Measurements from ENCODE around the gene EXOSC6. TPM values are rescaled to one million over a fixed set of nuclear protein-coding genes. Genes with fewer than 3 reads are reported as not detected.
"Not testable (repeated sequence)": the region's sequence is repeated elsewhere in the genome, so short reads cannot be mapped to it uniquely, and the experiment has no call there.

EXOSC6 gene
- total RNA-seq, 2 experiments from 2014 or later, result 38.7 to 39.4 TPM

GRCh38 chr16:70206382-70206781 lies 45.4 kb downstream of the EXOSC6 start:
- CTCF ChIA-PET, POLR2A ChIA-PET: not testable (repeated sequence)

GRCh38 chr16:70204668-70205405 lies 46.9 kb downstream of the EXOSC6 start:
- CTCF ChIA-PET, POLR2A ChIA-PET: not testable (repeated sequence)

- POLR2A ChIA-PET, CTCF ChIA-PET: not testable (repeated sequence)
These were observed 47.7 kb downstream of the EXOSC6 start for GRCh38 chr16:70204010-70204409.

- POLR2A ChIA-PET, CTCF ChIA-PET: not testable (repeated sequence)
These were observed 48.2 kb downstream of the EXOSC6 start for GRCh38 chr16:70203508-70203907.

GRCh38 chr16:70200063-70200462 lies 51.7 kb downstream of the EXOSC6 start:
- POLR2A ChIA-PET, CTCF ChIA-PET: not testable (repeated sequence)

- POLR2A ChIA-PET, CTCF ChIA-PET: not testable (repeated sequence)
These were observed 52.6 kb downstream of the EXOSC6 start for GRCh38 chr16:70199170-70199569.

- CTCF ChIA-PET, POLR2A ChIA-PET: not testable (repeated sequence)
These were observed 53.1 kb downstream of the EXOSC6 start for GRCh38 chr16:70198666-70199065.

- CTCF ChIA-PET, POLR2A ChIA-PET: not testable (repeated sequence)
These were observed 53.5 kb downstream of the EXOSC6 start for GRCh38 chr16:70198230-70198629.

- CTCF ChIA-PET, POLR2A ChIA-PET: not testable (repeated sequence)
These were observed 54.1 kb downstream of the EXOSC6 start for GRCh38 chr16:70197611-70198010.

Other genes starting within 250 kb of the EXOSC6 start
- gene PDPR, start 137.6 kb downstream of the EXOSC6 start, total RNA-seq, result 10 to 100 TPM; 21.8 to 23.3 TPM
- under 1 TPM in 1 of 2 experiments, not detected in 1; 0.23 TPM for gene CLEC18C, start 78.2 kb downstream of the EXOSC6 start, total RNA-seq
- 100 to 1,000 TPM; 162 to 164 TPM for gene AARS1, start 37.6 kb upstream of the EXOSC6 start, total RNA-seq
- gene DDX19B, start 47.2 kb upstream of the EXOSC6 start, total RNA-seq, result 10 to 100 TPM; 36.2 to 38.1 TPM
- gene DDX19A, start 95.0 kb upstream of the EXOSC6 start, total RNA-seq, result 10 to 100 TPM; 67.3 to 67.5 TPM
- 10 to 100 TPM; 25.8 to 26.1 TPM for gene ST3GAL2, start 187.2 kb upstream of the EXOSC6 start, total RNA-seq
- 10 to 100 TPM; 14.5 TPM for gene FCSK, start 202.7 kb upstream of the EXOSC6 start, total RNA-seq